Stimulated activated CD8-positive, alpha-beta memory T cell treated with anti-CD3 and anti-CD28 coated beads, Interleukin-15, amount 100 ng/mL, for 48 hours (primary cell): ENCODE data around the gene LMF1.

ENCODE experiments used
- DNase-seq, 2 donors: peaks; one replicate each; pipeline ENCODE4 v3.0.0-alpha.2; 2020; ENCODE audit warnings: low read depth in 2 of 2

Gene LMF1

GRCh38 chr16:970766-971581 lies at the start of gene LMF1:
LMF1 (minus strand) TSS chr16:970984; CDS start chr16:970980, 4 bp downstream.
- DNase-seq = peak; percentile 88 to 90

- DNase-seq = no peak
These were observed 49.3 kb upstream of the LMF1 start for GRCh38 chr16:1020091-1020399.

- no peak for DNase-seq
These were observed 48.7 kb upstream of the LMF1 start for GRCh38 chr16:1019231-1020090.

- no peak for DNase-seq
These were observed 47.8 kb upstream of the LMF1 start for GRCh38 chr16:1018447-1019198.

GRCh38 chr16:1014771-1015495 lies 44.1 kb upstream of the LMF1 start:
- DNase-seq = no peak

- DNase-seq = no peak
These were observed 43.4 kb upstream of the LMF1 start for GRCh38 chr16:1014221-1014620.

GRCh38 chr16:1013593-1013900 lies 42.8 kb upstream of the LMF1 start:
- DNase-seq = no peak

GRCh38 chr16:1012722-1013592 lies 42.2 kb upstream of the LMF1 start:
- DNase-seq = no peak

GRCh38 chr16:1012135-1012534 lies 41.4 kb upstream of the LMF1 start:
- DNase-seq = no peak

- DNase-seq = no peak
These were observed 40.7 kb upstream of the LMF1 start for GRCh38 chr16:1011316-1012082.

- DNase-seq = no peak
These were observed 40.0 kb upstream of the LMF1 start for GRCh38 chr16:1010815-1011214.

- no peak for DNase-seq
These were observed 39.5 kb upstream of the LMF1 start for GRCh38 chr16:1010251-1010650.

GRCh38 chr16:1009358-1010150 lies 38.8 kb upstream of the LMF1 start:
- no peak for DNase-seq

GRCh38 chr16:1008085-1008484 lies 37.3 kb upstream of the LMF1 start:
- no peak for DNase-seq

- DNase-seq = no peak
These were observed 36.6 kb upstream of the LMF1 start for GRCh38 chr16:1007284-1007850.

GRCh38 chr16:1006781-1007180 lies 36.0 kb upstream of the LMF1 start:
- DNase-seq = no peak

GRCh38 chr16:1005286-1005685 lies 34.5 kb upstream of the LMF1 start:
- no peak for DNase-seq

GRCh38 chr16:1003391-1004347 lies 32.9 kb upstream of the LMF1 start:
- peak; percentile 34 to 37 for DNase-seq
